ENCODE measurements around the gene DSCAML1. TPM values are rescaled to one million over a fixed set of nuclear protein-coding genes. Genes with fewer than 3 reads are reported as not detected.

Gene DSCAML1
- total and polyA plus RNA-seq, 9 of the 15 experiments (the other 6 are each of a cell fraction or from before 2014, with no cell fraction given), result not detected

- TF ChIP-seq SETDB1 (IDR thresholded peaks at IDR 0.05; ENCODE audit: low read length), result no peak
Observed at GRCh38 chr11:117715801-117716200, 81.2 kb downstream of the DSCAML1 start (continued).

- ATAC-seq (no peak), FAIRE-seq (no peak), DNase-seq (ENCODE audit: extremely low read depth in 1 of 4, low spot score in 3 of 4) (no peak)
- WGBS (ENCODE audit: insufficient coverage, low coverage, missing lambda C conversion rate), result 2% methylated on average over 6 of the region's 6 CpGs
- no peaks in the 10 kb centered on the region for H3K9me3 ChIP-seq (replicated peaks; ENCODE audit: control insufficient read depth, insufficient read depth, low read depth, low read length)
- H3K79me2 ChIP-seq (ENCODE audit: control insufficient read depth, insufficient read depth, low read length), result no peaks in the 10 kb centered on the region
- H3K4me2 ChIP-seq (ENCODE audit: insufficient read depth, low read length), result no peak overlapping the region
- no peak overlapping the region for H2AFZ ChIP-seq (ENCODE audit: low read depth, low read length)
- H3K9ac ChIP-seq (ENCODE audit: insufficient read depth in 1 of 2, low read depth in 2 of 2, low read length in 2 of 2), result no peak overlapping the region
- H3K9me1 ChIP-seq (ENCODE audit: control insufficient read depth, insufficient read depth, low read length), result no peaks in the 10 kb centered on the region
- ChIA-PET POLR2A (no interaction called here), CTCF (ENCODE audit: low intra/inter-chr PET ratio) (no interaction called here)
- no TSS peak for BruUV-seq (replicated peaks)
- intact Hi-C loops (cut with micrococcal nuclease), result no loop called here
- H3K27ac ChIP-seq (ENCODE audit: extremely low read depth, low read depth, low read length), result no peak overlapping the region
- no peaks in the 10 kb centered on the region for H3K4me1 ChIP-seq (replicated peaks in 1 of 2; ENCODE audit: control insufficient read depth in 2 of 2, insufficient read depth in 2 of 2, low read length in 2 of 2)
- no peaks in the 10 kb centered on the region for H3K36me3 ChIP-seq (ENCODE audit: control insufficient read depth, insufficient read depth, low read length)
- in situ Hi-C loops (cut with MboI), result no loop called here
- H3K27me3 ChIP-seq (ENCODE audit: control insufficient read depth in 2 of 2, insufficient read depth in 2 of 2, low read length in 2 of 2), result peaks cover 45 to 76% of the 10 kb centered on the region in 2 experiments
- TF ChIP-seq PHF8 (IDR thresholded peaks at IDR 0.05; ENCODE audit: borderline replicate concordance, low read length) (no peak), TCF7L2 (IDR thresholded peaks at IDR 0.05; ENCODE audit: low read depth, low read length) (no peak), RNF2 (IDR thresholded peaks at IDR 0.05) (no peak), CCNT2 (IDR thresholded peaks at IDR 0.05; ENCODE audit: borderline replicate concordance, extremely low read depth, insufficient read length, low read depth, low read length) (no peak), TCF15 (CRISPR knock-in tag; IDR thresholded peaks at IDR 0.05) (no peak), NFYB (IDR thresholded peaks at IDR 0.05; ENCODE audit: extremely low read depth, insufficient read length) (no peak), ZNF79 (CRISPR knock-in tag; IDR thresholded peaks at IDR 0.05; ENCODE audit: low read depth) (no peak), TAF1 (IDR thresholded peaks at IDR 0.05; ENCODE audit: control insufficient read depth, extremely low read depth, insufficient read depth, low read length, severe bottlenecking) (no peak), MAFG (tag; conservative IDR thresholded peaks at IDR 0.05) (no peak), EP300 (IDR thresholded peaks at IDR 0.05; ENCODE audit: low read length) (no peak), POLR2AphosphoS2 (IDR thresholded peaks at IDR 0.05; ENCODE audit: low read length) (no peak), RB1 (IDR thresholded peaks at IDR 0.05; ENCODE audit: low read depth) (no peak), ZFP91 (CRISPR knock-in tag; IDR thresholded peaks at IDR 0.05) (no peak), POLR2H (tag; IDR thresholded peaks at IDR 0.05; ENCODE audit: low read depth) (no peak), ZNF239 (CRISPR knock-in tag; IDR thresholded peaks at IDR 0.05) (no peak), XRCC3 (IDR thresholded peaks at IDR 0.05) (no peak), ZNF24 (IDR thresholded peaks at IDR 0.05) (no peak), MXI1 (IDR thresholded peaks at IDR 0.05; ENCODE audit: low read depth, low read length) (no peak), BCL6 (CRISPR knock-in tag; IDR thresholded peaks at IDR 0.05) (no peak)
- peaks cover 6% of the 10 kb centered on the region; the same call in 1 of the 2 replicates for H4K20me1 ChIP-seq (replicated peaks; ENCODE audit: control insufficient read depth, insufficient read depth, low read length)
- H3K4me3 ChIP-seq, result no peak overlapping the region
Observed at GRCh38 chr11:117713538-117713991, 83.5 kb downstream of the DSCAML1 start.

Measured in K562 (cell line).